Measurements from ENCODE around the gene RHOT1. TPM values are rescaled to one million over a fixed set of nuclear protein-coding genes. Genes with fewer than 3 reads are reported as not detected.

RHOT1 gene
- total RNA-seq, 1 experiment from 2014 or later = 24.4 TPM

- Histone ChIP-seq H3K79me2 (ENCODE audit: insufficient read depth, low read length) (no peaks in the 10 kb centered on the region), H4K91ac (ENCODE audit: insufficient read length, low read depth, low read length) (no peak overlapping the region), H4K5ac (ENCODE audit: insufficient read length, low read depth, low read length) (no peak overlapping the region), H3K56ac (ENCODE audit: insufficient read length, low read depth, low read length) (no peak overlapping the region), H3K23me2 (ENCODE audit: insufficient read length, low read depth, low read length, poor library complexity, severe bottlenecking) (no peaks in the 10 kb centered on the region), H2BK20ac (ENCODE audit: low read depth, low read length, poor library complexity, severe bottlenecking) (no peak overlapping the region), H2BK5ac (ENCODE audit: insufficient read length, low read length) (no peak overlapping the region), H3T11ph (ENCODE audit: low read length) (no peak overlapping the region), H4K20me1 (ENCODE audit: control insufficient read depth, insufficient read depth, insufficient read length) (peaks cover 3% of the 10 kb centered on the region), H3K9me3 (ENCODE audit: control insufficient read depth, low read depth, low read length) (no peaks in the 10 kb centered on the region), H3K9ac (ENCODE audit: extremely low read depth, insufficient read length, low read length) (no peak overlapping the region), H2BK120ac (ENCODE audit: low read depth, low read length, poor library complexity, severe bottlenecking) (no peak overlapping the region), H3K79me1 (ENCODE audit: insufficient read depth, low read depth, low read length, poor library complexity, severe bottlenecking) (no peaks in the 10 kb centered on the region), H3K4me1 (ENCODE audit: insufficient read depth, low read length) (no peaks in the 10 kb centered on the region), H3K23ac (ENCODE audit: insufficient read length, low read depth, low read length) (no peak overlapping the region), H3K27ac (ENCODE audit: insufficient read length, low read depth, low read length) (no peak overlapping the region), H4K8ac (replicated peaks; ENCODE audit: insufficient read length, low read depth, low read length) (no peak overlapping the region), H3K18ac (ENCODE audit: insufficient read length, low read depth, low read length) (no peak overlapping the region), H2AK5ac (ENCODE audit: insufficient read length, low read length) (no peak overlapping the region), H3K14ac (ENCODE audit: insufficient read depth, low read length) (no peak overlapping the region), H2AFZ (ENCODE audit: low read length) (no peak overlapping the region), H3K4me2 (ENCODE audit: insufficient read depth, insufficient read length, low read length) (no peak overlapping the region), H2BK15ac (ENCODE audit: low read depth, low read length) (no peak overlapping the region), H3K4ac (ENCODE audit: low read depth, low read length) (no peak overlapping the region), H3K27me3 (ENCODE audit: insufficient read depth, low read length) (no peaks in the 10 kb centered on the region), H2BK12ac (ENCODE audit: insufficient read length, low read depth, low read length) (no peak overlapping the region)
- H3K36me3 Mint-ChIP-seq (ENCODE audit: insufficient read depth in 1 of 3, low read depth in 3 of 3) = peaks cover 0 to 4% (median 3%) of the 10 kb centered on the region in 3 experiments; a peak in 4 of 7 replicates
- DNase-seq = no peak
- H3K27ac Mint-ChIP-seq = no peak overlapping the region
- no peaks in the 10 kb centered on the region; the same call in 1 of the 2 replicates for H3K27me3 Mint-ChIP-seq (ENCODE audit: low read depth)
- H3K4me3 Mint-ChIP-seq = no peak overlapping the region
- peaks cover 14 to 15% of the 10 kb centered on the region in 2 experiments for H3K4me1 Mint-ChIP-seq
- TF ChIP-seq CTCF (conservative IDR thresholded peaks at IDR 0.05) = no peak
- H3K9me3 Mint-ChIP-seq = peaks cover 0 to 3% of the 10 kb centered on the region in 2 experiments; a peak in 1 of 5 replicates
- WGBS (ENCODE audit: extremely low coverage, insufficient read length, low lambda C conversion rate) = no CpG with 5 or more reads among the region's 2 CpGs
Measured at GRCh38 chr17:32239456-32239855, 97.2 kb downstream of the RHOT1 start.

Measured in H9 (cell line).